Endothelial cell of umbilical vein (primary cell): ENCODE results near the gene TPK1.

ENCODE experiments used
- CTCF ChIP-seq, 2 donors: IDR thresholded peaks; 1 replicate in 1 of 2; 2 replicates in 1 of 2; pipeline ENCODE4 v1.5.1; 2011; ENCODE audit warnings: low read length in 2 of 2, mild to moderate bottlenecking in 2 of 2, moderate library complexity in 2 of 2, control low read depth in 1 of 2, inconsistent platforms in 1 of 2, low read depth in 1 of 2; ENCODE audit not compliant: insufficient read depth in 1 of 2; ENCODE audit errors: extremely low read depth in 1 of 2
- EZH2 ChIP-seq: IDR thresholded peaks from 2 replicates; pipeline ENCODE4 v1.6.1; 2012; ENCODE audit warnings: borderline replicate concordance, low read depth, mild to moderate bottlenecking, moderate library complexity, low read length, inconsistent platforms; ENCODE audit not compliant: severe bottlenecking
- GATA2 ChIP-seq: IDR thresholded peaks from 2 replicates; pipeline ENCODE4 v1.7.0; 2011; ENCODE audit warnings: low read depth, mild to moderate bottlenecking, moderate library complexity, mixed read lengths, low read length; ENCODE audit not compliant: insufficient read length, insufficient read depth
- MAX ChIP-seq: IDR thresholded peaks from 2 replicates; pipeline ENCODE4 v1.6.1; 2011; ENCODE audit not compliant: insufficient read depth, insufficient read length
- POLR2A ChIP-seq: IDR thresholded peaks from 2 replicates; pipeline ENCODE4 v1.6.1; 2012; ENCODE audit warnings: low read depth, mild to moderate bottlenecking, control low read depth, low read length
- POLR2AphosphoS5 ChIP-seq: IDR thresholded peaks from 2 replicates; pipeline ENCODE4 v1.6.1; 2012; ENCODE audit warnings: low read depth, mild to moderate bottlenecking, control low read depth, low read length, moderate library complexity; ENCODE audit not compliant: insufficient read depth

- no peak for TF ChIP-seq POLR2AphosphoS5
- no peak for TF ChIP-seq CTCF (IDR thresholded peaks at IDR 0.05; ENCODE audit: extremely low read depth in 1 of 2, insufficient read depth in 1 of 2, low read depth in 1 of 2, low read length in 2 of 2)
- TF ChIP-seq POLR2A = no peak
- no peak for TF ChIP-seq MAX
- no peak for TF ChIP-seq GATA2
- no peak for TF ChIP-seq EZH2
Measured at GRCh38 chr7:144857463-144857862, 21.6 kb upstream of the TPK1 start.
